HepG2 (cell line): ENCODE data around the gene H3-3A. TPM values are rescaled to one million over a fixed set of nuclear protein-coding genes. Genes with fewer than 3 reads are reported as not detected.
A peak's percentile ranks its signal among the peaks of the same experiment; 100 is the strongest.

Experiments
- EP300 ChIP-seq, 3 experiments: sonication (generic) in 1 of 3; formaldehyde crosslinking in 1 of 3; IDR thresholded peaks; 2 replicates each; pipeline versions ENCODE4 v1.5.1 to v1.6.1; 2011 to 2020; ENCODE audit warnings: low read depth in 2 of 3, low read length in 2 of 3, borderline replicate concordance in 1 of 3, improper control_type of control experiment in 1 of 3, mild to moderate bottlenecking in 1 of 3, missing genetic modification reagents in 1 of 3, moderate library complexity in 1 of 3
- EZH2 ChIP-seq: conservative IDR thresholded peaks from 2 replicates; pipeline ENCODE4 v1.6.1; 2012; ENCODE audit warnings: mild to moderate bottlenecking, low read depth, low read length, moderate library complexity
- HDAC6 ChIP-seq: fragments of 200-600 bp; sonication (generic); IDR thresholded peaks from 2 replicates; pipeline ENCODE4 v1.7.0; 2017; ENCODE audit warnings: mild to moderate bottlenecking, antibody characterized with exemption, low read length, low read depth
- KLF6 ChIP-seq: IDR thresholded peaks from 2 replicates; pipeline ENCODE4 v1.8.0; 2016; ENCODE audit warnings: missing biosample characterization, missing genetic modification reagents
- MAF1 ChIP-seq: sonication (generic); formaldehyde crosslinking; IDR thresholded peaks from 2 replicates; pipeline ENCODE4 v1.5.0; 2020; ENCODE audit warnings: missing genetic modification reagents, borderline replicate concordance
- NFYB ChIP-seq: sonication (generic); formaldehyde crosslinking; IDR thresholded peaks from 2 replicates; pipeline ENCODE4 v1.4.0; 2020; ENCODE audit warnings: missing genetic modification reagents
- POLR2G ChIP-seq: fragments of 200-400 bp; formaldehyde crosslinking; IDR thresholded peaks from 2 replicates; pipeline ENCODE4 v1.6.1; 2018; ENCODE audit warnings: mild to moderate bottlenecking, low read depth, low read length, moderate library complexity
- RBFOX2 ChIP-seq: fragments of 200-400 bp; formaldehyde crosslinking; IDR thresholded peaks from 2 replicates; pipeline ENCODE4 v1.6.1; 2017; ENCODE audit warnings: low read depth, mild to moderate bottlenecking, low read length
- SYNCRIP ChIP-seq: fragments of 200-400 bp; formaldehyde crosslinking; IDR thresholded peaks from 2 replicates; pipeline ENCODE4 v1.6.1; 2018; ENCODE audit warnings: mild to moderate bottlenecking, low read depth, low read length; ENCODE audit not compliant: insufficient read depth
- TEAD2 ChIP-seq: sonication (generic); formaldehyde crosslinking; IDR thresholded peaks from 2 replicates; pipeline ENCODE4 v1.9.0; 2021; ENCODE audit warnings: missing genetic modification reagents
- ZIK1 ChIP-seq: sonication (generic); formaldehyde crosslinking; IDR thresholded peaks from 2 replicates; pipeline ENCODE4 v1.5.0; 2020; ENCODE audit warnings: mild to moderate bottlenecking, low read depth, missing genetic modification reagents, borderline replicate concordance
- ZNF225 ChIP-seq: sonication (generic); formaldehyde crosslinking; IDR thresholded peaks from 2 replicates; pipeline ENCODE4 v1.4.0; 2020; ENCODE audit warnings: mild to moderate bottlenecking, missing genetic modification reagents
- ZNF383 ChIP-seq: sonication (generic); formaldehyde crosslinking; IDR thresholded peaks from 2 replicates; pipeline ENCODE4 v1.4.0; 2020; ENCODE audit warnings: missing genetic modification reagents, mild to moderate bottlenecking, borderline replicate concordance
- ZNF607 ChIP-seq: sonication (generic); formaldehyde crosslinking; IDR thresholded peaks from 2 replicates; pipeline ENCODE4 v1.5.1; 2020; ENCODE audit warnings: missing genetic modification reagents, mild to moderate bottlenecking, borderline replicate concordance
- ZNF672 ChIP-seq: sonication (generic); formaldehyde crosslinking; IDR thresholded peaks from 2 replicates; pipeline ENCODE4 v1.8.1; 2022; ENCODE audit warnings: missing genetic modification reagents
- ZXDC ChIP-seq: sonication (generic); formaldehyde crosslinking; IDR thresholded peaks from 2 replicates; pipeline ENCODE4 v1.5.0; 2020; ENCODE audit warnings: mild to moderate bottlenecking, missing genetic modification reagents
- polyA plus RNA-seq, 8 experiments: library from polyadenylated mRNA; depleted of rRNA in 3 of 8; stranded (reverse) in 7 of 8; unstranded in 1 of 8; fragments of >200 nt; fragmentation: Illumina TruSeq in 4 of 8; extraction: Trizol in 4 of 8; gene quantifications; 2 replicates each; pipeline versions ENCODE4 v1.2.1 to v1.2.3, GENCODE V29; 2011 to 2016; ENCODE audit warnings: low read depth in 4 of 8, missing spikeins in 1 of 8, mixed read lengths in 1 of 8; ENCODE audit not compliant: insufficient read depth in 1 of 8
- total RNA-seq, 5 experiments: library from RNA; depleted of rRNA; stranded (reverse); fragments of >200 nt; fragmentation: Illumina TruSeq; extraction: Trizol; gene quantifications; 2 replicates each; pipeline ENCODE4 v1.2.3, GENCODE V29; 2016; ENCODE audit warnings: low read depth in 1 of 5
- TF ChIP-seq, protein P1 (sequence below): sonication (generic); formaldehyde crosslinking; IDR thresholded peaks from 2 replicates; pipeline ENCODE4 v1.4.0; 2020; ENCODE audit warnings: mild to moderate bottlenecking, low read depth, missing genetic modification reagents
- TF ChIP-seq, protein P2 (sequence below): sonication (generic); formaldehyde crosslinking; IDR thresholded peaks from 2 replicates; pipeline ENCODE4 v1.4.0; 2020; ENCODE audit warnings: missing genetic modification reagents
- TF ChIP-seq, protein P3 (sequence below): sonication (generic); formaldehyde crosslinking; IDR thresholded peaks from 2 replicates; pipeline ENCODE4 v1.5.1; 2020; ENCODE audit warnings: mild to moderate bottlenecking, missing genetic modification reagents, moderate library complexity

H3-3A gene
- total and polyA plus RNA-seq, 2 of the 13 experiments (the other 11 are each of a cell fraction or from before 2014, with no cell fraction given) = 221 to 320 TPM

- TF ChIP-seq ZXDC (CRISPR knock-in tag) = no peak
- TF ChIP-seq EP300 (IDR thresholded peaks at IDR 0.05; ENCODE audit: low read depth in 2 of 2, low read length in 2 of 2) = no peak
- peak; percentile 54; the same call in 1 of the 2 replicates for TF ChIP-seq EP300 (CRISPR knock-in tag; IDR thresholded peaks at IDR 0.05; ENCODE audit: borderline replicate concordance)
- 0 out of 2 replicates have a peak, but pooled peaks have one; percentile 3 for TF ChIP-seq KLF6 (CRISPR knock-in tag)
- TF ChIP-seq RBFOX2 = peak; percentile 91
- TF ChIP-seq ZNF607 (CRISPR knock-in tag) = 0 out of 2 replicates have a peak, but pooled peaks have one; percentile 47
- no peak for TF ChIP-seq ZNF672 (CRISPR knock-in tag)
- TF ChIP-seq ZNF383 (CRISPR knock-in tag) = no peak
- TF ChIP-seq, protein P1, sequence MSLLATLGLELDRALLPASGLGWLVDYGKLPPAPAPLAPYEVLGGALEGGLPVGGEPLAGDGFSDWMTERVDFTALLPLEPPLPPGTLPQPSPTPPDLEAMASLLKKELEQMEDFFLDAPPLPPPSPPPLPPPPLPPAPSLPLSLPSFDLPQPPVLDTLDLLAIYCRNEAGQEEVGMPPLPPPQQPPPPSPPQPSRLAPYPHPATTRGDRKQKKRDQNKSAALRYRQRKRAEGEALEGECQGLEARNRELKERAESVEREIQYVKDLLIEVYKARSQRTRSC (CRISPR knock-in tag) = no peak
- no peak for TF ChIP-seq TEAD2
- 0 out of 2 replicates have a peak, but pooled peaks have one; percentile 30 for TF ChIP-seq ZIK1
- no peak for TF ChIP-seq EZH2
- TF ChIP-seq POLR2G = peak; percentile 84
- TF ChIP-seq, protein P2, sequence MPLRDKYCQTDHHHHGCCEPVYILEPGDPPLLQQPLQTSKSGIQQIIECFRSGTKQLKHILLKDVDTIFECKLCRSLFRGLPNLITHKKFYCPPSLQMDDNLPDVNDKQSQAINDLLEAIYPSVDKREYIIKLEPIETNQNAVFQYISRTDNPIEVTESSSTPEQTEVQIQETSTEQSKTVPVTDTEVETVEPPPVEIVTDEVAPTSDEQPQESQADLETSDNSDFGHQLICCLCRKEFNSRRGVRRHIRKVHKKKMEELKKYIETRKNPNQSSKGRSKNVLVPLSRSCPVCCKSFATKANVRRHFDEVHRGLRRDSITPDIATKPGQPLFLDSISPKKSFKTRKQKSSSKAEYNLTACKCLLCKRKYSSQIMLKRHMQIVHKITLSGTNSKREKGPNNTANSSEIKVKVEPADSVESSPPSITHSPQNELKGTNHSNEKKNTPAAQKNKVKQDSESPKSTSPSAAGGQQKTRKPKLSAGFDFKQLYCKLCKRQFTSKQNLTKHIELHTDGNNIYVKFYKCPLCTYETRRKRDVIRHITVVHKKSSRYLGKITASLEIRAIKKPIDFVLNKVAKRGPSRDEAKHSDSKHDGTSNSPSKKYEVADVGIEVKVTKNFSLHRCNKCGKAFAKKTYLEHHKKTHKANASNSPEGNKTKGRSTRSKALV = no peak
- no peak for TF ChIP-seq MAF1
- peak; percentile 54; the same call in 1 of the 2 replicates for TF ChIP-seq ZNF225
- no peak for TF ChIP-seq SYNCRIP
- TF ChIP-seq HDAC6 = no peak
- peak; percentile 19; the same call in 1 of the 2 replicates for TF ChIP-seq NFYB (CRISPR knock-in tag)
- TF ChIP-seq, protein P3, sequence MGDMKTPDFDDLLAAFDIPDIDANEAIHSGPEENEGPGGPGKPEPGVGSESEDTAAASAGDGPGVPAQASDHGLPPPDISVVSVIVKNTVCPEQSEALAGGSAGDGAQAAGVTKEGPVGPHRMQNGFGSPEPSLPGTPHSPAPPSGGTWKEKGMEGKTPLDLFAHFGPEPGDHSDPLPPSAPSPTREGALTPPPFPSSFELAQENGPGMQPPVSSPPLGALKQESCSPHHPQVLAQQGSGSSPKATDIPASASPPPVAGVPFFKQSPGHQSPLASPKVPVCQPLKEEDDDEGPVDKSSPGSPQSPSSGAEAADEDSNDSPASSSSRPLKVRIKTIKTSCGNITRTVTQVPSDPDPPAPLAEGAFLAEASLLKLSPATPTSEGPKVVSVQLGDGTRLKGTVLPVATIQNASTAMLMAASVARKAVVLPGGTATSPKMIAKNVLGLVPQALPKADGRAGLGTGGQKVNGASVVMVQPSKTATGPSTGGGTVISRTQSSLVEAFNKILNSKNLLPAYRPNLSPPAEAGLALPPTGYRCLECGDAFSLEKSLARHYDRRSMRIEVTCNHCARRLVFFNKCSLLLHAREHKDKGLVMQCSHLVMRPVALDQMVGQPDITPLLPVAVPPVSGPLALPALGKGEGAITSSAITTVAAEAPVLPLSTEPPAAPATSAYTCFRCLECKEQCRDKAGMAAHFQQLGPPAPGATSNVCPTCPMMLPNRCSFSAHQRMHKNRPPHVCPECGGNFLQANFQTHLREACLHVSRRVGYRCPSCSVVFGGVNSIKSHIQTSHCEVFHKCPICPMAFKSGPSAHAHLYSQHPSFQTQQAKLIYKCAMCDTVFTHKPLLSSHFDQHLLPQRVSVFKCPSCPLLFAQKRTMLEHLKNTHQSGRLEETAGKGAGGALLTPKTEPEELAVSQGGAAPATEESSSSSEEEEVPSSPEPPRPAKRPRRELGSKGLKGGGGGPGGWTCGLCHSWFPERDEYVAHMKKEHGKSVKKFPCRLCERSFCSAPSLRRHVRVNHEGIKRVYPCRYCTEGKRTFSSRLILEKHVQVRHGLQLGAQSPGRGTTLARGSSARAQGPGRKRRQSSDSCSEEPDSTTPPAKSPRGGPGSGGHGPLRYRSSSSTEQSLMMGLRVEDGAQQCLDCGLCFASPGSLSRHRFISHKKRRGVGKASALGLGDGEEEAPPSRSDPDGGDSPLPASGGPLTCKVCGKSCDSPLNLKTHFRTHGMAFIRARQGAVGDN (CRISPR knock-in tag) = peak; percentile 84
These were observed 517 bp upstream of the H3-3A start (continued) for GRCh38 chr1:226061841-226062557.
